ENCODE results near the gene WDR20.

WDR20 gene

DNA sequence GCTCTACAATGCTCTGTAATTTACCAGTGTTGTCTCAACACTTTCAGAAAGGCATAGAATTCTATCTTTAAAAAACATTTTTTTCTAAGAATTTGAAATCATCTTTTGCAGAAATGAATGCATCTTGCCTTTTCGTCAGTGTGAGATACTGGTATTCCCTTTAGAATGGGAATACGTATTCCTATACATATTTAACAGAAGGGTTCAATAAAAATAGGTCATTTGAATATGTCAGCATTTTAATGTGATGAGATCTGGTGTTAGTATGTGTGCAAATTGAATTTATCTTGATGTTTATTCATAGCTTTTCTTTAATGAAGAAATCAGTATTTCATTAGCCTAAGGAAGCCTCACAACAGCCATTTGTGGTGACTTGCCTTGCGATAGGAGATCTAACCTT, 44.2 kb downstream of the WDR20 start:
- no peak for TF ChIP-seq EZH2phosphoT487 (IDR thresholded peaks at IDR 0.05; ENCODE audit: borderline replicate concordance)
- TF ChIP-seq, protein P1, sequence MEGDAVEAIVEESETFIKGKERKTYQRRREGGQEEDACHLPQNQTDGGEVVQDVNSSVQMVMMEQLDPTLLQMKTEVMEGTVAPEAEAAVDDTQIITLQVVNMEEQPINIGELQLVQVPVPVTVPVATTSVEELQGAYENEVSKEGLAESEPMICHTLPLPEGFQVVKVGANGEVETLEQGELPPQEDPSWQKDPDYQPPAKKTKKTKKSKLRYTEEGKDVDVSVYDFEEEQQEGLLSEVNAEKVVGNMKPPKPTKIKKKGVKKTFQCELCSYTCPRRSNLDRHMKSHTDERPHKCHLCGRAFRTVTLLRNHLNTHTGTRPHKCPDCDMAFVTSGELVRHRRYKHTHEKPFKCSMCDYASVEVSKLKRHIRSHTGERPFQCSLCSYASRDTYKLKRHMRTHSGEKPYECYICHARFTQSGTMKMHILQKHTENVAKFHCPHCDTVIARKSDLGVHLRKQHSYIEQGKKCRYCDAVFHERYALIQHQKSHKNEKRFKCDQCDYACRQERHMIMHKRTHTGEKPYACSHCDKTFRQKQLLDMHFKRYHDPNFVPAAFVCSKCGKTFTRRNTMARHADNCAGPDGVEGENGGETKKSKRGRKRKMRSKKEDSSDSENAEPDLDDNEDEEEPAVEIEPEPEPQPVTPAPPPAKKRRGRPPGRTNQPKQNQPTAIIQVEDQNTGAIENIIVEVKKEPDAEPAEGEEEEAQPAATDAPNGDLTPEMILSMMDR (conservative IDR thresholded peaks at IDR 0.05; ENCODE audit: low read length): no peak
- Histone ChIP-seq H3K9me3 (ENCODE audit: insufficient read depth, low read depth, low read length) (no peaks in the 10 kb centered on the region), H3K4me1 (ENCODE audit: insufficient read depth, low read length, poor library complexity, severe bottlenecking) (no peaks in the 10 kb centered on the region), H3K4me3 (ENCODE audit: low read length, poor library complexity, severe bottlenecking) (no peak overlapping the region), H3K36me3 (ENCODE audit: insufficient read depth, low read length) (0 out of 2 replicates have a peak, but pooled peaks cover 6% of the 10 kb centered on the region), H3K9me2 (replicated peaks; ENCODE audit: low read depth, low read length) (no peaks in the 10 kb centered on the region), H2AFZ (ENCODE audit: low read length) (no peak overlapping the region), H3F3A (ENCODE audit: low read depth) (no peaks in the 10 kb centered on the region), H4K20me1 (ENCODE audit: insufficient read depth, low read length, poor library complexity, severe bottlenecking) (peaks cover 28% of the 10 kb centered on the region), H3K9ac (ENCODE audit: low read depth, low read length, poor library complexity, severe bottlenecking) (no peak overlapping the region), H3K27me3 (ENCODE audit: insufficient read depth, low read length, poor library complexity, severe bottlenecking) (no peaks in the 10 kb centered on the region), H3K79me2 (ENCODE audit: insufficient read depth, low read length) (peaks cover 86% of the 10 kb centered on the region), H3K4me2 (ENCODE audit: low read depth, low read length, poor library complexity, severe bottlenecking) (no peak overlapping the region)

DNA sequence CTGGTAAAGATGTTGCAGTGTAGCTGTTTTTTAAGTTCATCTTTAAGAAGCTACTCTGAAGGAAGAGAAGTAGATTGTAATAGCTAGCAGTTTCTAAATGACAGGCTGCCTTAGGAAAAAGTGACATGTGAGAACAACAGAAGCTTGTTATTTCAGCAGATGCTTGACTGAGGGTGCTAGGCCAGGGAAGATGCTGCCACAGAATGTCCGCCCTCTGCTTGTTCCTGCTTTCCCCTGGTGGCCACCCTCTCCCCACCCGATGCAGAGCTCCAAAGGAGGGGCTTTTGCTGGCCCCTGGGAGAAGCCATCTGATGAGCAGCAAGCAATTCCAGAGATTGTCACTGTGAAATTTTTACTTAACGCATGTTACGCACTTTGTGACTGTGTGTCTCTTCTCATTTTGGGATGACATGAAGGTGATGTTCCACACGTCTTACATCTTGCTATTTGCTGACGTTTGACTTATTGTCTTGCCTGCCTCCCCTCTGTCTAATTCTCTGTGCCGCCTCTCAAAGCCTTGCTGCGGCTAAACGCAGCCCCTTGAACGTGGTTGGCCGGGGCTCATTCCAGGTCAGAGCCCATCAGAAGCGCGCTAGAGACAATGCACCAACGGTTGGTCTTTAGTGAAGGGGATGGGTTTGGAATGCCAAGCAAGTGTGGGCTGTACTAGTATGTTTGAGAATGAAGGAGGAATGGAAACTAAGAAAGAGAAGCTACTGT, 44.8 kb downstream of the WDR20 start:
- 0 out of 2 replicates have a peak, but pooled peaks cover 6% of the 10 kb centered on the region for H3K36me3 ChIP-seq (ENCODE audit: insufficient read depth, low read length)
- no peak overlapping the region for H2AFZ ChIP-seq (ENCODE audit: low read length)
- H3K4me3 ChIP-seq (ENCODE audit: low read length, poor library complexity, severe bottlenecking): no peak overlapping the region
- no peaks in the 10 kb centered on the region for H3K9me2 ChIP-seq (replicated peaks; ENCODE audit: low read depth, low read length)
- H3K9me3 ChIP-seq (ENCODE audit: insufficient read depth, low read depth, low read length): no peaks in the 10 kb centered on the region
- no peak overlapping the region for H3K4me2 ChIP-seq (ENCODE audit: low read depth, low read length, poor library complexity, severe bottlenecking)
- TF ChIP-seq EZH2phosphoT487 (IDR thresholded peaks at IDR 0.05; ENCODE audit: borderline replicate concordance): no peak
- TF ChIP-seq, protein P1 (conservative IDR thresholded peaks at IDR 0.05; ENCODE audit: low read length): no peak
- H3F3A ChIP-seq (ENCODE audit: low read depth): no peaks in the 10 kb centered on the region
- H3K27me3 ChIP-seq (ENCODE audit: insufficient read depth, low read length, poor library complexity, severe bottlenecking): no peaks in the 10 kb centered on the region
- H3K4me1 ChIP-seq (ENCODE audit: insufficient read depth, low read length, poor library complexity, severe bottlenecking): no peaks in the 10 kb centered on the region
- no peak overlapping the region for H3K9ac ChIP-seq (ENCODE audit: low read depth, low read length, poor library complexity, severe bottlenecking)
- peaks cover 29% of the 10 kb centered on the region for H4K20me1 ChIP-seq (ENCODE audit: insufficient read depth, low read length, poor library complexity, severe bottlenecking)
- peaks cover 89% of the 10 kb centered on the region for H3K79me2 ChIP-seq (ENCODE audit: insufficient read depth, low read length)

DNA sequence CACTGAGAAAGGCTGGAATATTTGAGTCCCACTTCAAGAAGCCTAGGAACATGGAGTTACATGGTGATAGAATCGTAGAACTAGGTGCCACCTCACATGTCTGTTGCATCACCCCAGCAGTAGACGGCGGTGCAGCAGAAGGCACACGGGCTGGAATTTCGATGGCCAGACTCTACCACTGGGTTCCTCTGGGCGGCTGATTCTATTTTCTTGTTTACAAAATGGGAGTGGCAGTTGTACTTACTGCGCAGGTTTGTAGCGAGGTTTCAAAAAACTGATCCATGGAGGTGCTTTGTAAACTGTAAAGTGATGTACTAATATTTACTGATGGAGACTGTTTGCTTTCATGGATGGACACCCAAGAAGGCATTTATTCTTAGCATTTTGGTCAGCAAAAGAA, 45.7 kb downstream of the WDR20 start:
- no peak overlapping the region for H3K4me3 ChIP-seq (ENCODE audit: low read length, poor library complexity, severe bottlenecking)
- no peaks in the 10 kb centered on the region for H3K27me3 ChIP-seq (ENCODE audit: insufficient read depth, low read length, poor library complexity, severe bottlenecking)

More for the DNA sequence above, 45.7 kb downstream of the WDR20 start:
- H2AFZ ChIP-seq (ENCODE audit: low read length): no peak overlapping the region
- H3K79me2 ChIP-seq (ENCODE audit: insufficient read depth, low read length): peaks cover 89% of the 10 kb centered on the region
- H3K9me3 ChIP-seq (ENCODE audit: insufficient read depth, low read depth, low read length): no peaks in the 10 kb centered on the region
- H3K9ac ChIP-seq (ENCODE audit: low read depth, low read length, poor library complexity, severe bottlenecking): no peak overlapping the region
- 0 out of 2 replicates have a peak, but pooled peaks cover 6% of the 10 kb centered on the region for H3K36me3 ChIP-seq (ENCODE audit: insufficient read depth, low read length)
- H3K4me2 ChIP-seq (ENCODE audit: low read depth, low read length, poor library complexity, severe bottlenecking): no peak overlapping the region
- H3K9me2 ChIP-seq (replicated peaks; ENCODE audit: low read depth, low read length): no peaks in the 10 kb centered on the region
- no peaks in the 10 kb centered on the region for H3K4me1 ChIP-seq (ENCODE audit: insufficient read depth, low read length, poor library complexity, severe bottlenecking)
- peaks cover 32% of the 10 kb centered on the region for H4K20me1 ChIP-seq (ENCODE audit: insufficient read depth, low read length, poor library complexity, severe bottlenecking)
- TF ChIP-seq, protein P1 (conservative IDR thresholded peaks at IDR 0.05; ENCODE audit: low read length): no peak
- TF ChIP-seq EZH2phosphoT487 (IDR thresholded peaks at IDR 0.05; ENCODE audit: borderline replicate concordance): no peak
- no peaks in the 10 kb centered on the region for H3F3A ChIP-seq (ENCODE audit: low read depth)

All from Loucy (cell line).